NCI-H2171 (cell line): ENCODE data around the gene GBP6.
"Not testable (repeated sequence)": the region's sequence is repeated elsewhere in the genome, so short reads cannot be mapped to it uniquely, and the experiment has no call there.

Source experiments
- DNase-seq: peaks from one replicate; lab custom pipeline; 2025; lab: John Stamatoyannopoulos, UW

Gene GBP6

GRCh38 chr1:89373810-89374209 is 10.0 kb downstream of the GBP6 start:
- not testable (repeated sequence) for DNase-seq

GRCh38 chr1:89378001-89378400 is 14.1 kb downstream of the GBP6 start:
- no peak for DNase-seq

GRCh38 chr1:89381618-89382017 is 17.8 kb downstream of the GBP6 start:
- no peak for DNase-seq

GRCh38 chr1:89382479-89382878 is 18.6 kb downstream of the GBP6 start:
- no peak for DNase-seq

GRCh38 chr1:89383185-89383584 is 19.3 kb downstream of the GBP6 start:
- DNase-seq = no peak

- no peak for DNase-seq
Measured at GRCh38 chr1:89390707-89391106, 26.8 kb downstream of the GBP6 start.

GRCh38 chr1:89391686-89392085 is 27.8 kb downstream of the GBP6 start:
- DNase-seq = no peak

GRCh38 chr1:89394851-89395250 is 31.0 kb downstream of the GBP6 start:
- DNase-seq = no peak

GRCh38 chr1:89396902-89397301 is 33.0 kb downstream of the GBP6 start:
- DNase-seq = no peak

- no peak for DNase-seq
Measured at GRCh38 chr1:89405275-89405929, 41.5 kb downstream of the GBP6 start.

GRCh38 chr1:89407360-89407759 is 43.5 kb downstream of the GBP6 start:
- no peak for DNase-seq

GRCh38 chr1:89407768-89408167 is 43.9 kb downstream of the GBP6 start:
- not testable (repeated sequence) for DNase-seq

- no peak for DNase-seq
Measured at GRCh38 chr1:89425056-89425455, 61.2 kb downstream of the GBP6 start.

GRCh38 chr1:89429062-89429461 is 65.2 kb downstream of the GBP6 start:
- no peak for DNase-seq

GRCh38 chr1:89429681-89430080 is 65.8 kb downstream of the GBP6 start:
- DNase-seq = not testable (repeated sequence)

GRCh38 chr1:89433421-89433820 is 69.6 kb downstream of the GBP6 start:
- no peak for DNase-seq

GRCh38 chr1:89434058-89434780 is 70.4 kb downstream of the GBP6 start:
- DNase-seq = not testable (repeated sequence)
